Esophagus muscularis mucosa (tissue), 4 donors: ENCODE measurements around the gene CSTF1. TPM values are rescaled to one million over a fixed set of nuclear protein-coding genes. Genes with fewer than 3 reads are reported as not detected.

Experiments used
- DNase-seq: peaks from one replicate; pipeline ENCODE4 v3.0.0-alpha.2; 2017; ENCODE audit errors: extremely low spot score
- H3K27ac ChIP-seq, 4 donors: fragments of 200-600 bp; sonication (generic); replicated peaks in 1 of 4; 1 replicate in 3 of 4; 2 replicates in 1 of 4; pipeline ENCODE4 v1.5.1; 2016 to 2019; ENCODE audit warnings: mild to moderate bottlenecking in 1 of 4
- H3K27me3 ChIP-seq, 4 donors: fragments of 200-600 bp; sonication (generic); one replicate each; pipeline versions ENCODE4 v1.5.1 to v1.6.0; 2016 to 2019
- H3K36me3 ChIP-seq, 4 donors: fragments of 200-600 bp; sonication (generic); one replicate each; pipeline ENCODE4 v1.5.1; 2016 to 2019
- H3K4me1 ChIP-seq, 4 donors: fragments of 200-600 bp; sonication (generic); one replicate each; pipeline ENCODE4 v1.5.1; 2016 to 2019
- H3K4me3 ChIP-seq, 4 donors: fragments of 200-600 bp; sonication (generic); 1 replicate in 2 of 4; 2 replicates in 2 of 4; pipeline ENCODE4 v1.5.1; 2016 to 2019; ENCODE audit warnings: mild to moderate bottlenecking in 4 of 4, moderate library complexity in 1 of 4
- H3K9me3 ChIP-seq, 4 donors: fragments of 200-600 bp; sonication (generic); 1 replicate in 3 of 4; 2 replicates in 1 of 4; pipeline ENCODE4 v1.5.1; 2016 to 2019
- EP300 ChIP-seq: sonication (generic); formaldehyde crosslinking; IDR thresholded peaks from one replicate; pipeline ENCODE4 v1.6.1; 2017; ENCODE audit warnings: antibody characterized with exemption
- POLR2A ChIP-seq: fragments of 450-650 bp; IDR thresholded peaks from one replicate; pipeline ENCODE4 v1.6.1; 2017; ENCODE audit warnings: antibody characterized with exemption, moderate library complexity, mild to moderate bottlenecking, low read depth
- POLR2AphosphoS5 ChIP-seq, 2 donors: sonication (generic); formaldehyde crosslinking; IDR thresholded peaks; one replicate each; pipeline ENCODE4 v1.6.1; 2017; ENCODE audit warnings: antibody characterized with exemption in 2 of 2
- WGBS: methylation state at CpG from one replicate; pipeline ENCODE4 v1.1.5; 2018; 5-methylcytosine and 5-hydroxymethylcytosine counted together
- intact Hi-C: fragments of 100-400 bp; cut with DNase I; formaldehyde crosslinking; loops from one replicate; pipeline ENCODE4 v1.15.1; 2023
- total RNA-seq, 4 donors: library from RNA; depleted of rRNA; stranded (reverse); fragments of >200 nt; gene quantifications; one replicate each; pipeline versions ENCODE4 v1.1.0 to v1.2.1, GENCODE V29; 2016
- TF ChIP-seq, protein P1 (sequence below), 3 experiments: fragments of 200-600 bp in 2 of 3; fragments of 450-650 bp in 1 of 3; sonication (generic) in 2 of 3; IDR thresholded peaks; one replicate each; pipeline ENCODE4 v1.5.1; 2017 to 2019; ENCODE audit warnings: antibody characterized with exemption in 3 of 3, mild to moderate bottlenecking in 2 of 3, moderate library complexity in 1 of 3

The CSTF1 gene
- total RNA-seq, 4 donors from 2014 or later = 16.2 to 22.9 (median 20.7) TPM

GRCh38 chr20:56430957-56431356 lies 38.5 kb downstream of the CSTF1 start:
- WGBS = 81% methylated on average over 1 of the region's 1 CpG
- H3K27ac ChIP-seq = peak overlapping the region in 2 of 4 donors; percentile 14 to 46
- TF ChIP-seq POLR2AphosphoS5 (IDR thresholded peaks at IDR 0.05) (no peak), EP300 (no peak), POLR2A (no peak)
- TF ChIP-seq, protein P1, sequence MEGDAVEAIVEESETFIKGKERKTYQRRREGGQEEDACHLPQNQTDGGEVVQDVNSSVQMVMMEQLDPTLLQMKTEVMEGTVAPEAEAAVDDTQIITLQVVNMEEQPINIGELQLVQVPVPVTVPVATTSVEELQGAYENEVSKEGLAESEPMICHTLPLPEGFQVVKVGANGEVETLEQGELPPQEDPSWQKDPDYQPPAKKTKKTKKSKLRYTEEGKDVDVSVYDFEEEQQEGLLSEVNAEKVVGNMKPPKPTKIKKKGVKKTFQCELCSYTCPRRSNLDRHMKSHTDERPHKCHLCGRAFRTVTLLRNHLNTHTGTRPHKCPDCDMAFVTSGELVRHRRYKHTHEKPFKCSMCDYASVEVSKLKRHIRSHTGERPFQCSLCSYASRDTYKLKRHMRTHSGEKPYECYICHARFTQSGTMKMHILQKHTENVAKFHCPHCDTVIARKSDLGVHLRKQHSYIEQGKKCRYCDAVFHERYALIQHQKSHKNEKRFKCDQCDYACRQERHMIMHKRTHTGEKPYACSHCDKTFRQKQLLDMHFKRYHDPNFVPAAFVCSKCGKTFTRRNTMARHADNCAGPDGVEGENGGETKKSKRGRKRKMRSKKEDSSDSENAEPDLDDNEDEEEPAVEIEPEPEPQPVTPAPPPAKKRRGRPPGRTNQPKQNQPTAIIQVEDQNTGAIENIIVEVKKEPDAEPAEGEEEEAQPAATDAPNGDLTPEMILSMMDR (IDR thresholded peaks at IDR 0.05) = no peak

GRCh38 chr20:56431471-56431870 lies 39.0 kb downstream of the CSTF1 start:
- H3K27me3 ChIP-seq = no peaks in the 10 kb centered on the region
- peaks cover 6 to 52% (median 43%) of the 10 kb centered on the region in 4 donors for H3K4me1 ChIP-seq

More at GRCh38 chr20:56430957-56431356, 38.5 kb downstream of the CSTF1 start:
- peaks cover 6 to 52% (median 43%) of the 10 kb centered on the region in 4 donors for H3K4me1 ChIP-seq
- H3K4me3 ChIP-seq = no peak overlapping the region
- no peaks in the 10 kb centered on the region for H3K9me3 ChIP-seq
- H3K36me3 ChIP-seq = no peaks in the 10 kb centered on the region
- DNase-seq = no peak
- H3K27me3 ChIP-seq = no peaks in the 10 kb centered on the region
- intact Hi-C loops = no loop called here

GRCh38 chr20:56433221-56433879 lies 40.9 kb downstream of the CSTF1 start:
- H3K27ac ChIP-seq = peak overlapping the region; percentile 20 to 59 (median 51)
- intact Hi-C loops = no loop called here
- TF ChIP-seq EP300 (no peak), POLR2AphosphoS5 (IDR thresholded peaks at IDR 0.05) (no peak), POLR2A (no peak)
- TF ChIP-seq, protein P1 (IDR thresholded peaks at IDR 0.05) = no peak
- H3K4me1 ChIP-seq = peaks cover 6 to 60% (median 45%) of the 10 kb centered on the region in 4 donors
- H3K36me3 ChIP-seq = no peaks in the 10 kb centered on the region
- no peaks in the 10 kb centered on the region for H3K27me3 ChIP-seq
- H3K4me3 ChIP-seq = no peak overlapping the region
- no peak for DNase-seq
- no peaks in the 10 kb centered on the region for H3K9me3 ChIP-seq
- WGBS = 32% methylated on average over 3 of the region's 3 CpGs

More at GRCh38 chr20:56431471-56431870, 39.0 kb downstream of the CSTF1 start:
- WGBS = 88% methylated on average over 3 of the region's 3 CpGs
- no peak for TF ChIP-seq POLR2AphosphoS5 (IDR thresholded peaks at IDR 0.05)
- TF ChIP-seq EP300 = no peak
- no peak for TF ChIP-seq POLR2A
- TF ChIP-seq, protein P1 (IDR thresholded peaks at IDR 0.05) = no peak
- H3K36me3 ChIP-seq = no peaks in the 10 kb centered on the region
- H3K9me3 ChIP-seq = no peaks in the 10 kb centered on the region
- H3K27ac ChIP-seq = no peak overlapping the region
- intact Hi-C loops = no loop called here
- no peak overlapping the region for H3K4me3 ChIP-seq
- DNase-seq = no peak

- Histone ChIP-seq H3K4me3 (no peak overlapping the region), H3K27me3 (no peaks in the 10 kb centered on the region), H3K27ac (peak overlapping the region; percentile 20 to 59 (median 51)), H3K4me1 (peaks cover 6 to 57% (median 43%) of the 10 kb centered on the region in 4 donors), H3K36me3 (no peaks in the 10 kb centered on the region), H3K9me3 (no peaks in the 10 kb centered on the region)
- intact Hi-C loops = no loop called here
- no peak for DNase-seq
- WGBS = 30% methylated on average over 5 of the region's 6 CpGs
- TF ChIP-seq POLR2AphosphoS5 (IDR thresholded peaks at IDR 0.05) (peak; percentile 27 to 33), POLR2A (no peak)
These were observed 41.4 kb downstream of the CSTF1 start for GRCh38 chr20:56433880-56434255.

- Histone ChIP-seq H3K9me3 (no peaks in the 10 kb centered on the region), H3K4me3 (no peak overlapping the region), H3K27ac (peak overlapping the region in 3 of 4 donors; percentile 16 to 66 (median 19)), H3K4me1 (peaks cover 9 to 49% (median 36%) of the 10 kb centered on the region in 4 donors), H3K27me3 (no peaks in the 10 kb centered on the region), H3K36me3 (no peaks in the 10 kb centered on the region)
- TF ChIP-seq POLR2AphosphoS5 (IDR thresholded peaks at IDR 0.05) (no peak), EP300 (no peak), POLR2A (no peak)
- TF ChIP-seq, protein P1 (IDR thresholded peaks at IDR 0.05) = no peak
- no peak for DNase-seq
- WGBS = 81% methylated on average over 13 of the region's 20 CpGs
- intact Hi-C loops = no loop called here
These were observed 44.9 kb downstream of the CSTF1 start for GRCh38 chr20:56437196-56437960.
